Stimulated activated CD8-positive, alpha-beta memory T cell treated with anti-CD3 and anti-CD28 coated beads, Interleukin-7, amount 100 ng/mL, for 4 hours (primary cell): Measurements from ENCODE around the gene SCUBE3.

Experiments
- DNase-seq, 2 donors: peaks; one replicate each; pipeline ENCODE4 v3.0.0-alpha.2; 2020; ENCODE audit warnings: low read depth in 2 of 2

Gene SCUBE3

DNA sequence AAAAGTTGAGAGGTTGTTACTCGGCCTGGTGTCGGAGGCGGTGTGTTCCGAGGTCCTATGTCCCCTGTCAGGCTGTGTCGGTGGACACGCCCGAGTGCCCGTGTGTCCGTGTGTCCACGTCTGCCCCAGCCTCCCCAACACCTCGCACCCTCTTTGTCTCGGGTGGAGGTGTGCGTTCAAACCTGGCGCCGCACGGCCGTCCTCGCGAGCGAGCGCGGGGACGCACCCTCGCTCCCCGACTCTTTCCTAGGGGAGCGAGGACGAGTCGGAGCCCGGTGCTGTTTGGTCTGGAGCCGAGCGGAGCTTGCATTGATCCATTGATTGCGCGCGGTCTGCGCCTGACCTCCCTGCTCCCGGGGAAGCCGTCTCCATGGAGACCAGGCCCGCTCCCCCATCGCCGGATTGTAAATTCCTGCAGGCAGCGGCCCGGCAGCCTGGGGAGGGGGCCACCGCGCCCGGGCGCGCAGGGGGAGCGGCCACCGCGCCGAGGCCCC, 411 bp upstream of the SCUBE3 start:
- DNase-seq, result no peak

DNA sequence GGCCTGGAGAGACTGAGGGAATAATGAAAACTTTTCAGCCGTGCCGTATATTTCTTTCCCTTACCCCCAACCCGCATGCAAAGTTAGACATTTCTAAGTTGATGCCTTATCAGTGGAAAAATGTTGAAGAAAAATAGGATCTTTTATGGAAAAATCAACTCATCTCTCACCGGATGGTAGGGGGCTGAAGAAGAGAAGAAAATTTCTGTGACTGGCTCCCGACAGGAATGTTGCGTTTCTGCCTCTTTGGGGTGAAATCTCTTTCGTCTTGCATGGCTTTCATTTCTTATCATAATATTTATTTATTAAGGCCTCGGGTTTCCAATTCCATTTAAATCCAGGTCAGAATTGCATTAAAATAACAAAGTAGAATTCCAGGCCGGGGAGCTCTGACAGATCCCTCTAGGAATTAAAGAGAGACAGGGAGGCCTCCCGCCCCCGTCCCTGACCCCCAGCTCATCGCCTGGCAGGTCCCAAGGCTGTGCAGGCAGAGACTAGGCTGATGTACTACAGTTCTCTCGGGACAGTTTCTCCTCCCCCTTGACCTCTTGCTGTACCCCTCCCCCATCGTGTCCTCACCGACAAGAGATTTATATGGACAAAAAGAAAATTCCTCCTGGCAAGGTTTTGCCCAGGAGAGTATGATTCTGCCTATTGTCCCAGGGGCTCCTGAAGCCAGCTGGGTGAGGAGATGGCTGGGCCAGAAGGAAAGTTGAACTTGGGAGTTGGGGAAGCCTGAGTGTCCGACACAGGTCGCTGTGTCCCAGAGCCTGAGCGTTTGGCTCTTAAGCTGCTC, 1.3 kb downstream of the SCUBE3 start:
- no peak for DNase-seq

DNA sequence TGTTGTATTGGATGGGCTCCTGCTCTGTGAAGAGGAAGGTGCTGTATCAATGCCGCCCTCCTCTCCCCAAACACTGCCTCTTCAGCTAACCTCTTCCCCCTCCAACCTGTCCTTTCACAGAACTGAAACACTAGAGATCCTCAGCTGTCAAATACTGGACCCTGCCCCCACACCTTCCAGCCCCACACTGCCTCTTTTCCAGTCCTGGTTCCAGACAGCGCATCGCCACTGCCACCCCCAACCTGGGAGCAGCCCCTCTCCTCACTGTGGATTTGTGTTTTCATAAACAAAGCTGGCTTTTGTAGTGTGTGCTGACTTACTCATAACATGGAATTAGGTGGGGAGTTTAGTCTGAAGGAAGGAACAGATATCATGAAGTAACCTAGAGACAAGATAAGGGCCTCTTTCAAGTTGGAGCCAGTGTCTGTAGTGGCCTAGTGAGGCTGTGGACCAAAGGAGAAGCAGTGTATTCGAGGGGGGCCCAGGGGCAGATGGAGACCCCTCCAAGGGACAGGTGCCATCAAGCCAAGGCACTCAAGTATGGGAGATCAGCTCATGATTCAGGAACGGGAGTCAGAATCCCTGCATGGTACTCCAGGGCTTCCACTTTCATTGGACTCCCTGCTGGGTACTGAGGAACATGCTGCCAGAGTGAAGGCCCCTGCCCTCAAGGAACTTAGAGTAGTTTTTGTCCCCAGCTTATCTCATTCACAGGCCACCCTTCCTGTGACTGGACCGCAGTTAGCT, 2.1 kb downstream of the SCUBE3 start:
- DNase-seq, result no peak

DNA sequence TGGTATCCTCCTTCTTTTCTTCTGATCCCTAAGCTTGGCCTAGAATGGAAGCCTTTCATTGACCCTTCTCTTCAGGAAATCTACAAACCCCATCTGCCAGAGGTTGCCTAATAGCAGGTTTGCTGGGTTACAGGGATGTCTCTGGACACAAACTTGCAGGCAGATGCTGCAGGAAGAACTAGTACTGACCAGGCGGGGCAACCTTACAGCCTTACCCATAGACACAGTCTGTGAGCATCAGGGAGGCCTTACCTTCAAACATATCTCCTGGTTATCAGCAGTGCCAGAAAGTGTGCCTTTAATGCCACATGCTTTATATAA, 2.6 kb downstream of the SCUBE3 start:
- DNase-seq, result no peak

DNA sequence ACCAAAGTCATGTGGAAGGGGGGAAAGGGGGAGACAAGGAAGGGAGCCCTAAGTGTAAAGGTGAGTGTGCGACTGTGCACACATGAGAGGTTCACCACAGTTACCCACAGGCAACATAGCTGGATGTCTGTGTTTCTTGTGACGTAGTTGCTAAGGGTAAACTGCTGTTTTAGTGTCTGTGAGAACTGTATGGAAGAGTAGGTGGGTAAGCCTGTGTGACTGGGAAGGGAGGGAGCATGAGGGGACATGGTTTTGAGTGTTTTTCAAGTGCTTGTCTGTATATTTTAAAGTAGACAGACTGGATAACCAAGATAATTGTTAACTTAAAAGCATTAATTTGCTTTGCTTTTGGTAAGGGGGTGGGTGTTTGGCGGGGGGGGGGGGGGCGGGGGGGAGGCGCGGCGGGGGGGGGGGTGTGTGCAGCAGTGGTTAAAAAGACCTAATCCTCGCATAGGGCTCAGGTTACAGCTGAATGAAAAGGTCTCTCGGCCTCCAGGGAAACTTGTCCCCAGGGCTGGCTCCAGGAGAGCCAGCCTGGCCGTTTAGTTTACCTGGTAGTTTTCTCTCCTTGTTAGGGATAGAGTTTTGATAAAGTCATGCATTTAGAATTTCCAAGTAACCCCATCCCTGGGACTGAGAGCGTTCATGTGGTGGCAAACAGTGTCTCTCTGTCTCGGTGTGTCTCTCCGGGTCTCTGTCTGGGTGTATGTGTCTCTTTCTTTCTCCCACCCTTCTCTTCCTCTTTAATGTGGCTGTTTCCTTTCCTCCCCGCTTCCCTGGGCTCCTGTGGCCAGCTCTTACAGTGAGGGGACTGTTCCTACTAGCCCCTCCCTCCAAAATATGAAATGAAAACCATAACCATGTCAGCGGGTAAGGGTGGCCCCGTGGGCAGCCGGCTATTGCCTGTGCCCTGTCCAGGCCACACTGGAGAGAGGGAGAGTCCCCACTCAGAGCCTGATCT, 3.4 kb downstream of the SCUBE3 start:
- no peak for DNase-seq

DNA sequence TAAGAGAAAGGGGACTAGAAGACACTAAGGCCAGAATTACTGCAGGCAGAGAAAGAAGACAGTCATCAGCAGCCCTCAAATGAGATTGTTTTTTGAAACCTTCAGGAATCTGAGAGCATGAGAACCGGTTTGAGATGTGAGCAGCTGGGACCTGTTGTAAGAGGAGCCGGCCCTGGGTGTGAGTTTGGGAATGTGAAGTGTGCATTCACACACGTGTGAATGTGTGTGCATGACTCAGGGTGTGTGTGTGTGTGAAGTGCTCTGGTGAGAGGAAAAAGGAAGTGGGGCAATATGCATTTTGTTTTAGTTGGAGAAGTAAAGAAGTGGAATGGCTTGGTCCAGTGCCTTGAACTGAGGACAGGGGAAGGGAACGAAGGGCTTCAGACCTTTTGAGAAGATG, 4.3 kb downstream of the SCUBE3 start:
- no peak for DNase-seq

DNA sequence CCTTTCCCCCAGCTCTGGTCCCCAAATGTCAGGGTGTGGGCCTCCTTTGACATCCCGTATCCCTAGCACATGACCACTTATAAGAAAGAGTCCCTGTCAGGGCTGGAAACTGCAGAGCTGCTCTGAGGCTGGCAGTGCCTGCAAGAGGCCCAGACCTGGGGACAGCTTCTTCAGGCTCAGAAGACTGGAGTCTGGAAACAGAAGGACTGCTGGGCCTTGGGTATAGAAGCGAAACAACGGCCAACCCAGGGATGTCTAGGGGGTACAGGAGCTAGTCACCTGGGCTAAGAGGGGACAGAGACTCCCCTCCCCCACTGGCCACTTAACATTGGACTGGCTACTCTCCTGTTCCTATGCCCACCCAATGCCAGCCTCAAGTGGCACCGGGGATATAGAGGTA, 4.7 kb downstream of the SCUBE3 start:
- no peak for DNase-seq

DNA sequence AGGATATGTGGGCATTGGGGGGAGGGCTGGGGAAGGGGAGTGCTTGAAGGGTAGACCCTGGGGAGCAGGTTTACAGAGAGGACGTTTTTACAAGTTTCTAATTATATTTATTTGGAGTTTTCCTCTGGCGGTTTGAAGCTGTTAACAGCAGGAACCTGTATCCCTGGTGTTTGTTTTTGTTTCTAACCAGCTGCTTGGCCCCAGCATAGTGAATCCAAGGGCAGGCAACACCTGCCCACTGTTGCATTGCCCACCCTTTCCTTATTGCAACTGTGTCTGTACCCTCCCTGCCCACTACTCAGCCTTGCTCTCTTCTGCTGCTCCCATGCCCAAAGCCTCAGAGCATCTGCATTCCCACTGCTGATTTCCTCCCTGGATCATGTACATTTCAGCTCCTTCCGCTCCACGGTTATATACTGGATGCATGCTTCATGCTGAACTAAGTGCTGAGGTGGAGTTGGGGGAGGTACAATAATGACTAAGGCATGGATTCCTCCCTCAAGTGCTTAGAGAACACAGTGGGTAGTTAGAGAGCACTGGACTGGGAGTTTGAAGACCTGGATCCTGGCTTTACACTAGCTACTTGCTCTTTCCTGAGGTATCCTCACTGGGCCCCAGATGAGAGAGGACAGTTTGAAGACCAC, 6.0 kb downstream of the SCUBE3 start:
- DNase-seq, result no peak

DNA sequence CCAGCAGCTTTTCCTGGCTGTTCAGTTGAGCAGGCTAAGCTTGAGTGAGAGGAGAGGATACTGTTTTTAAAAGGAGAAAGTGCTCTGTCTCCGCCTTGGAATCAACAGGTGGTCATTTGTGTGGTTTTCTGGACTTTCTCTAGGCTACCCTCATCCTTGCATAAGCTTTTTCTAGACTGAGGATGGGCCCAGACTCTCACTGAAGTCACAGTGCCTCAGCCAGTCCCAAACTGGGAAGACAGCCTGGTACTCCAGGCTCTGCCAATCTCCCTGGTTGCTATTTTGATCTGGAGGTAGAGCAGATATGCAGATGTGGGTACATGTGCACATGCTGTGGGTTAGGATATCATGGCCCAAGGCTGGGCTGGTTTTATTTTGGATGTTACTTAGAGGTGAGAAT, 7.0 kb downstream of the SCUBE3 start:
- DNase-seq, result no peak

DNA sequence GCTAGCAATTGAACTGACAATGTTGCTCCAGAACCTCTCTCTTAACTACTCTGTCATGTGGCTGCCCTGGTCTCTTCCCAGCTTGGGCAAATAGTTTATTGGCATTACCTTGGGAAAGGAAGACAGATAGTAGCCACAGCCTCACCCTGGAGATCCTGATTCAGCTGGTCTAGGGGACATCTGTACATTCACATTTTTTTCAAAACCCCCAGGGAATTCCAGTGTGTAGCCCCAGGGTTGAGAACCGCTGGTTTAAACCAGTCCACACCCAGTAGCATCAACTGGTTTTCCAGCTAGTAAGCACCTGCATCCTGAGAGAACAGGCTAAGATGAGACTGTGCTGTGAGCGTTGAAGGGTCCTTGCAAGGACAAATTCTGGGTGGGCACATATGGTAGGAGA, 9.6 kb downstream of the SCUBE3 start:
- no peak for DNase-seq

DNA sequence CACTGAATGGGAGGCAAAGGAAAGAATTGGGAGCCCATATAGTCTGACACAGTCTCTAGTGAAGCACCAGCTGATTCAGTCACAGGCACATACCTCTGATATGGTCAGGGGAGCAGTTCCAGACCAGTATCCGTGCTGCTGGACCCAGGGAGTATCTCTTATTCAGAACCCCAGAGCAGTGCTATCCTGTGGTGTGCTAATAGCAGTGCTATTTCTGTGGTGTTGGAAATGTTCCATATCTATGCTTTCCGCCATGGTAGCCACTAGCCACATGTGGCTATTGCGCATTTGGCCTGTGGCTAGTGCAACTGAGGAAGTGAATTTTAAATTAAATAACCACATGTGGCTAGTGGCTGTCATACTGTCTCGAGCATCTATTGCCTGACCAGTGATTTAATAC, 11.0 kb downstream of the SCUBE3 start:
- DNase-seq, result no peak

DNA sequence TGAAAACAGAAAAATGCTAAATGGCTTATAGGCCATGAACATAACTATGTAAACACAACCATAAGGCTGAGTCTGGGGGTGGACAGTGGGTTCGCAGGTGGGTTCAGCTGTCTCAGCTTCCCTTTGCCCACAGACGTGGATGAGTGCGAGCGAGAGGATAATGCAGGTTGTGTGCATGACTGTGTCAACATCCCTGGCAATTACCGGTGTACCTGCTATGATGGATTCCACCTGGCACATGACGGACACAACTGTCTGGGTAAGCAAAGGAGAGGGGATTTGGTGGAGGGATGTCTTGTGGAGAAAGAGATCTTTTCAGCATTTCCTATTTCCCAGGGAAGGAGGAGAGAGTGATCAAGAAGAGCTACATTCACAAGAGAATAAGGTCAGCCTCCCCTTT, 14.7 kb downstream of the SCUBE3 start:
- DNase-seq, result no peak

DNA sequence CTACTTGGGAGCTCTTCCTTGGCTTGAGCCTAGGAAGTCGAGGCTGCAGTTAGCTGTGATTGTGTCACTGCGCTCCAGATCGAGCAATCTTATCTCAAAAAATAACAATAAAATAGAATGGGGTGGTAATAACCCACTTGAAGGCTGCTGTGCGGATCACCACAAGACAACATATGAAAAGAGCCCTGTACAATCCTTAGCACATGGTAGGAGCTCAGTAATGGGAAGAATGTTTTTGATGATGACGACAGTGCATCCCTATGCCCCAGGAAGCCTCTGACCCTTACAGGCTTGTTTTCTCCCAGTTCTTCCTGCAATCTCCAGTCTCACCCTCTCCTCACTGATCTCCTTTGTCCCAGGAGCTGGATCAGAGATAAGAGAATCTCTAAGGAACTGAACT, 15.5 kb downstream of the SCUBE3 start:
- DNase-seq, result no peak

DNA sequence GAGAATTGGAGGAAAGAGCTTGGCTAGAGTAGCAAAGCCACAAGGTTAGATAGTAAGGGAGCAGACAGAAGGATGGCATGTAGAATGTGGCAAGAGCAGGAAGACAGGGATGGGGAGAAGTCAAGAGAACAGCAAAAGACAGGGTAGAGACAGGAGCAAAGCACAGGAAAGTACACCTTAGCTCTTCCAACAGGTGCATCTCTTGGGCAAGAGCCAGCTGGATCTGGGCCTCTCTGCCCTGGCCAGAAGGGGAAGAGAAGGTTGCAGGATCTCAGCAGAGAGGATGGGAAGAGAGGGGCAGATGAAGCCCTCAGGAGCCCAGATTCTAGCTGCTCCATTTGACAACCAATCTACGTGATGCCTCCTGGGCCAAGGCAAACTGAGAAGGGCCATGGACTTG, 16.7 kb downstream of the SCUBE3 start:
- DNase-seq, result no peak

DNA sequence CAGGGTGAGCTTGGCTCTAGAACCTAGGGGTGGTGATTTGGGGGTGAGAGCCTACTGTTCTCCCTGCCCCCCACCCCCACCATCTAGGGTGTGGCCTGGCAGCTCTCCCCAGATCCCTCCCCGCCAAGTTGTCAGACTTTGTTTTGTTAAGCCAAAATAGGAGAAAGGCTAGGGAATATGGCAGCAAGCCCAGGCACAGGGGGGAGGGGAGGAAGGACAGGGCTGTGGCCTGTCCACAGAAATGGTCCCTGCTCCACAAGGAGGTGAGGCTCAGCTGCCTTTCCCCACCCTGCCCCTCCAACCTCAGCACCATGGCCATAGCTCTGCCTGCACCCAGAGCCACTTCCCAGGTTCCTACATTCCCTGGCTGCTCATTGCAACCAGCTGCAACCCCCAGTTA, 17.2 kb downstream of the SCUBE3 start:
- no peak for DNase-seq

DNA sequence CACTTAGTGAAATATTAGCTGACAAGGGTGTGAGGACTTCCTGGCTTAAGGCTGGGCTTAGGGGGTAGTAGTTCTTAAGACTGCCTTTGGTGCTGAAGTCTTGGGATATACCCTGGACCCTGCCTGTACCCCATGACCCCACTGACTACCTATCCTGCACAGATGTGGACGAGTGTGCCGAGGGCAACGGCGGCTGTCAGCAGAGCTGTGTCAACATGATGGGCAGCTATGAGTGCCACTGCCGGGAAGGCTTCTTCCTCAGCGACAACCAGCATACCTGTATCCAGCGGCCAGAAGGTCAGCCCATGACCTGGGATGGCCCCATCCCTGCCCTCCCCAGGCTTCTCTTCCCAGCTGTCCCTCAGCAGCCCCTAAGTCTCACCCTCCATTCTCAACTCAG, 17.8 kb downstream of the SCUBE3 start:
- no peak for DNase-seq

DNA sequence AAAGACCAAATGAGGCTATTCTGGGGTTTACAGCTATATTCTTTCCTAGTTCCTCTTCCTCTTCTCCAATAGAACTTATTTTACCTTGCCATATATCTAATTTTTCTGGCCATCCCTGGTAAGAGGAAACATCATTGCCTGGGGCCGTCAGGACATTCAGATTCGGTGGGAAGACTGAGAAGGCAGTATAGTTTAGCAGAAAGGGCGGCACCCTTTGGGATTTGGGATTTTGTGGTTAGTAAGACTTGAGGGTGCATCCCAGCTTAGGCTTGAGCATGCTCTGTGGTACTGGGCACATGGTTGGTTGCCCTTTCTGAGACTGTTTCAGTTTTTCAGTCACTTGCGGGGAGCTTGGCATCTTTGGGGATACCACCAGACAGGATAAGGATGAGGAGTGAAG, 21.1 kb downstream of the SCUBE3 start:
- DNase-seq, result no peak

DNA sequence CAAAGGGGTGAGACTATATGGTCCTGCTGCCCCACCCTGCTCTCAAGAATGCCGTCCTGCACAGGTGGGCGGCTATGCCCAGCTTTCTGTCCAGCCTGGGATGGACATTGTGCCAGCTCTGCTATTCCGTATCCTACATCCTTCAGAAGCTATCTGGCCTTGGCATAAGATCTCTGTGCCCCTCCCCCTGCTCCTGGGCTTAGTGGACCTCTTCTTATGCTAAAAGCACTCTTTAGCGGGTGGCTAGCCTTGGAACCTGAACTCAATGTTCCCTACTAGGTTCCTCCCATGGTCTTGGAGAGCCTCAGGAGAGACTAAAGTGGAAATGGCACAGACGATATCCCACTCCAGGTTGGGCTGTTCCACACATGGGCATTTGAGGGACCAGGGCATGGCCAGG, 22.5 kb downstream of the SCUBE3 start:
- no peak for DNase-seq

DNA sequence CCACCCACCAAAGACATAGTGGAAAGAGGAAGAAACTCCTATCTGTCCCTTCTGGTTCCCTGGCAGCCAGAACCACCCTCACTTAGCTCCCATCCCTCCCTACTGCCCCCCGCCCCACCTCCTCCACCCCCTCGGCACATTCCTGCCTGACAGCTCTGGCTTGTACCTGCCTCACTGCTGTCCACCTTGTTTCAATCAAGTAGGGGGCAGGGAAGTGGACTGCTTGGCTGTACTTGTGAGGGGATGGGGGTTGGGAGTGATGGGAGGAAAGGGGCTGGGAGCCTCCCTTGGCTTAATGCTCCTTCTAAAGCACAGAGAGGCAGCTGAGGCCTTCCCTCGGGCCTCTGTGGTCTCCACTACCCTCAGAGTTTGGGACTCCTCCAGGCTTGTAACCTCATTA, 23.7 kb downstream of the SCUBE3 start:
- no peak for DNase-seq

DNA sequence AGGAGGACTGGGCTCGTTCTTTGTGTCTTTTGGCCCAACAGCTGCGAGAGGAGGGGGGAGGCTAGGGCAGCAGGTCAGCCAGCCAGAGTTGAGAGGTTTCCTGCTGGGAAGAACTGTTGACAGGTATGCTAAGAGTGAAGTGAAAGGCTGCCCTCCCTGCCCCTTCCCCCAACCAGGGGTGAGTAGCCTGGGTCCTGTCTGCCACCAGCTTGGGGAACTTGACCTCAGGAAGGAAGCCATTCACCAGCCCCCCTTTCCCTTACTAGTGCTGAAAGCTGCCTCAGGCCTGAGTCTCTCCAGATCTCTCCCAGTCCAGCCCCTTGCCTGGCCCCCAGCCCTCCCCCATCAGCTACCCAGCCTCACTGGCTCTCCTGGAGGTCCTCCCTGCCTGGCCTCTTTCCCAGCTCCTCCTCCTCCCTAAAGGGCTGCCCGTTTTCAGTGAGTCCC, 25.1 kb downstream of the SCUBE3 start:
- DNase-seq, result no peak

DNA sequence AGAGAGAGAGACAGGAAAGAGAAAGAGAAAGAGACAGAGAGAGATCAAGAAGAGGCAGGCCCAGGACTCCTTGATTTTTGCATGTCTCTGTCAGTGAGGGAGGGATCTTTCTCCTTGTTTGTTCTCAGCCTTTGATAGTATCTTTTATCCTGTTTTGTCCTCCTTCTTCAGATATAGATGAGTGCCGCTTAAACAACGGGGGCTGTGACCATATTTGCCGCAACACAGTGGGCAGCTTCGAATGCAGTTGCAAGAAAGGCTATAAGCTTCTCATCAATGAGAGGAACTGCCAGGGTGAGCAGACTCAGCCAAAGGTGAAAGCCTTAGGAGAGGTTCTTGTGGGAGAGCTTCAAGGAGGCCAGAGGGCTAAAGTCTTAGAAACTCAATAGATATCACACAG, 25.8 kb downstream of the SCUBE3 start:
- DNase-seq, result no peak
